Fibroblast of skin of scalp (primary cell): ENCODE data around the gene NCMAP. TPM values are rescaled to one million over a fixed set of nuclear protein-coding genes. Genes with fewer than 3 reads are reported as not detected.
"Not testable (repeated sequence)": the region's sequence is repeated elsewhere in the genome, so short reads cannot be mapped to it uniquely, and the experiment has no call there.

Experiments used
- DNase-seq: peaks from one replicate; pipeline ENCODE4 v3.0.0-alpha.2; 2013
- polyA plus RNA-seq, 2 experiments: library from polyadenylated mRNA; unstranded; fragments of 120-200 nt; gene quantifications; one replicate each; pipeline ENCODE4 v1.2.1, GENCODE V29; 2013; ENCODE audit not compliant: insufficient read length in 2 of 2

NCMAP gene, protein sequence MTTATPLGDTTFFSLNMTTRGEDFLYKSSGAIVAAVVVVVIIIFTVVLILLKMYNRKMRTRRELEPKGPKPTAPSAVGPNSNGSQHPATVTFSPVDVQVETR
- polyA plus RNA-seq (2013, experiment 1 of 2; ENCODE audit: insufficient read length), result not detected
- polyA plus RNA-seq (2013, experiment 2 of 2; ENCODE audit: insufficient read length), result not detected

DNA sequence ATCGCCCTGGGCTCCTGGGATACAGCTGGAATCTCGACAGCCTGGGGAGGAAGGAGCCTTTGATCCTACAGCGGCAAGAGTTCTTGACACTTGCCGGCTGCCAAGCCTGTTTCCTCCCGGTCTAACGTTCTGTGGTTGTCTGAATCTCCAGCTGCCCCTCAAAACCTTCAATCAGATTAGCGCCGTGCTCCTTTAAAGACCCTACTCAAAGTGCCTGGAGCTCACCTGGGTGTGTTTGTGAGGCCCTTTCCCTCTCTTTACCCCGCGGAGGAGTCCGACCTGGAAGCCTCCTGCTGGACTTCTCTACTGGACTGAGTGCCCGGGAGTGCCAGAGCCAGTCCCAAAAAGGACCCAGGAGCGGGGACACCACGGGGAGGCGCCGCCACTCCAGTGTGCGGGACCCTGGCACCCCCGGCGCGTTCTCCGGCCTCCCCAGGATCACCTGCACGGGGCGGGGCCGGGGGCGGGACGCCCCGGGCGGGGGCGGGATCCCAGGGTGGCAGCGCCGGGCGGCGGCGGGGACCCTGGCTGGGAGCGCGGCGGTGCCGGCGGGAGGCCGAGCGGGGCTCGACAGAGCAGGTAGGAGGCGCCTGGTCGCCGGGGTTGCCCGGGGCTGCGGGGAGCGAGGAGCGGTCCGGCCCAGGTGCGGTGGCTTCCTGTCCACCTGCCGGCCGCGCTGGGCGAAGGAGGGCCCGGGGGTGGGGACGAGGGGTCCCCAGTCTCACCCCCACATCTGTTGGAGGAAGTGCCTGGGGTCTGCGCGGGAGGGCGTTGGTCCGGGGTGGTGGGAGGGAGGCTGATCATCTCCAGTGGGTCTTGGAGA lies at the start of gene NCMAP:
TSS of gene NCMAP (plus strand) at position 497 of the 823 bp plus-strand sequence. CDS start 39,344 bp downstream, outside the sequence.
- no peak for DNase-seq

DNA sequence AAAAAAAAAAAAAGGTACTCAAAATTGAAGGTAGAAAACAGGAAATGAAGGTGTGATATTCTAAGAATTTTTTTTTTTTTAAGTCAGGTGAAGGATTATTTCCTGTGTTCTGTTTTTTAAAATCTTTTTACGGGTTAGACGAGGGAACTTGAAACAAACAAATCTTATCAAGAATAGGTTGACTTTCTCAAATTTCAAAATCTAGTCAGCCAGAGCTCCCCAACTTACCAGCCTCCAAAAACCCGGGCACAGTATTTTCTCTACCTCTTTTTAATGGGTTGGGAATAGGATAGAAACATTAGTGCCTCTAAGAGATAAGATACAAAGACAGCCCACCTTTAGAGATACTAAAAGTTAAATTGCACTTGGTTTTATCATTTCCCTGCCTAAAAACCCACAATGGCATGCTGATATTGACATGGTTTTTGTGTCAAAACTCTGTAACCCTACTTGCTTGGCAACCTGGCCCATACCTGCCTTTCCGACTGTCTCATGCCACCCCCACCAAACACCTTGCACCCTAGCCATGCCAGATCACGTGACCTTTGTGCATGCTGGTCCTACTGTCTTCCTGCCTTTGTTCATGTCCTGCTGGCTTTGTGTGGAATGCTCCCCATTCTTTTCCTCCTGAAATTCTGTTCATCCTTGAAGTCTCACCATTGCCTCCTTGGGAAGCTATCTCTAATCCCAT lies 49.1 kb upstream of the NCMAP start:
- no peak for DNase-seq

DNA sequence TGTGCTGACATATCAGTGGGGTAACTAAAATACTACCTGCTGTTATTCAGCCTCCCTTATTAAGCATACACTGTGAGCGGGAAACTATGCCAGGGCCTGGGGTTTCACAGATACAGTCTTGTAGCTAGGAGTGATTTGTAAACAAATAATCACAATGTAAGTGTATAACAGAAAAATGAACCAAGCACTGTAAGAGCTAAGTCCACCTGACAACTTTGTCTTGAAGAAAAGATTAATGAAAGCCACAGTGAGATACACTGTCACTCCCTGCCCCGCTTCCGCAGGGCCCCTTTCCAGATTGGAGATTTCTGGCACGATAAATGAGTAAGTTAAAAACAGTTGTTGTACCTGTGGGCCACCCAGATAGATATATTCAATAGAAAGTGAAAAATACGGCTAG lies 48.5 kb upstream of the NCMAP start:
- no peak for DNase-seq

DNA sequence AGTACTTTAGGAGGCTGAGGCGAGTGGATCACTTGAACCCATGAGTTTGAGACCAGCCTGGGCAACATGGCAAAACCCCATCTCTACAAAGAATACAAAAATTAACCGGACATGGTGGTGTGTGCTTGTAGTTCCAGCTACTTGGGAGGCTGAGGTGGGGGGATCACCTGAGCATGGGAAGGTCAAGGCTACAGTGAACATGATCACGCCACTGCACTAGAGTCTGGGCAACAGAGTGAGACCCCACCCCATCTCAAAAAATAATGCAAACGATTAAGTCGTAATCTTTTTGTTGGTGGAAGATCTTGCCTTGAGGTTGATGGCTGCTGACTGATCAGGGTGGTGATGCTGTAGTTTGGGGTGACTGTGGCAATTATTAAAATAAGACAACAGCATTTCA lies 47.0 kb upstream of the NCMAP start:
- DNase-seq, result no peak

DNA sequence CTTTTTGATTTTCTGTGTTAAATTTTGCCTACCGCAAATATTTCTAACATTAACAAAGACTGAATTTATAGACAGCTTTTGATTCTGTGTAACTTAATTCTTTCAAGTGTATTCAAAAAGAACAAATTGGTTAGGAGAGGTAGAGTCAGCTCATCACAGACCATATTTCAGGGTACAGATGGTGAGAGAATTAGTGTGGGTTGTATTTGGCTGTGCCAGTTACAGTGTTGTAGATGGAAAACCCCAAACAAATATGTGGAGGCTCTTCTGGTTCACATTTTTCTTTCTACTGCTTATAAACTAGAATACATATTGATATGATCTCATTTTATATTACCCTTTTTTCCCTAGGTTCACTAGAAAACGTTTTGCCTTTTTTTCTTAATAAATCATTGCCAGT lies 42.2 kb upstream of the NCMAP start:
- DNase-seq, result no peak

DNA sequence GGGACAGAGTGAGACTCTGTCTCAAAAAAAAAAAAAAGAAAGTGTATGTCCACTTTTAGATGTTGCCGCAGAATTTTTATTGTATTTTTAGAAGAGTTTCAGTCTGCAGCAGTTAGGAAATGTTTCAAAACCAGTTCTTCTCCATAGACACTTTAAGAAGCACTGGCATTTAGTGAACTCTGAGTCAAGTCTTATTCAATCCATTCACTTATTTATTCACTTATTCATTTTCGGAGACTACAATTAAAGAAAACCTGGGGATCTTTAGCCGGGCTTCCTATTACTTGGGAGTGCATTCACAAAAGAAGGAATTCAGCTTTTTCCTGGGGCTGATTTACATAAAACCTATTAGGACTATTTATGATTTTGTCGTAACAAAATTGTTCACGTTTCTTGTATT lies 40.9 kb upstream of the NCMAP start:
- DNase-seq, result no peak

DNA sequence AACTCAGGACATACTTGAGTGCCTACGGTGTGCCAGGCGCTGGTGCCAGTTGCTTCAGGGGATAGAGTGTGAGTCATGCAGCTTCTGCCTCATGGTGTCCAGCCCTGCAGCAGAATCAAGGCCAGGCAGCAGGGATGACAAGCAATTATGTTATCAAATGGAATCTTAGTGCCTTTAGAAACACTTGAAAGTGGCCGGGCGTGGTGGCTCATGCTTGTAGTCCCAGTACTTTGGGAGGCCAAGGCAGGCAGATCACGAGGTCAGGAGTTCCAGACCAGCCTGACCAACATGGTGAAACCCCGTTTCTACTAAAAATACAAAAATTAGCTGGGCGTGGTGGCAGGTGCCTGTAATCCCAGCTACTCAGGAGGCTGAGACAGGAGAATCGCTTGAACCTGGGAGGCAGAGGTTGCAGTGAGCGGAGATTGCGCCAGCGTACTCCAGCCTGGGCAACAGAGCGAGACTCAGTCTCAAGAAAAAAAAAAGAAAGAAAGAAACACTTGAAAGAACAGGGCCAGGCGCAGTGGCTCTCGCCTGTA lies 40.1 kb upstream of the NCMAP start:
- peak; percentile 21 for DNase-seq

DNA sequence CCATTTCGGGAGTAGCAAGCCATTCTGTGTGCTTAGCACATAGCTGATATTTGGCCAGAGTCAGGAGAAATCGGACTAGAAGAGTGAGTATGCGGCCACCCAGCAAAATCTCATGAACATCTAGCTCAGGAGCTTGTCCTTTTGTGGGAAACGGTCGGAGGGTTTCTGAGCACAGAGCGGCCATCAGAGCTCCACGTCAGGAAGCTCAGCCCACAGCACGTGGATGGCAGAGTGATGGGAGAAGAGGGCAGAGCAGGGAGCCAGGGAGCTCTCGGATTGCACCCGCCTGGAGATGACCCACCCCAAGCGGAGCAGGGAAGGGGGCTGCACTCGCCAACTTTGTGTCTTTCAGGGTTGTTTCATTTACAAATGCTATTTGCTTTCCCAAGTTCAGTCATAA lies 39.4 kb upstream of the NCMAP start:
- no peak for DNase-seq

DNA sequence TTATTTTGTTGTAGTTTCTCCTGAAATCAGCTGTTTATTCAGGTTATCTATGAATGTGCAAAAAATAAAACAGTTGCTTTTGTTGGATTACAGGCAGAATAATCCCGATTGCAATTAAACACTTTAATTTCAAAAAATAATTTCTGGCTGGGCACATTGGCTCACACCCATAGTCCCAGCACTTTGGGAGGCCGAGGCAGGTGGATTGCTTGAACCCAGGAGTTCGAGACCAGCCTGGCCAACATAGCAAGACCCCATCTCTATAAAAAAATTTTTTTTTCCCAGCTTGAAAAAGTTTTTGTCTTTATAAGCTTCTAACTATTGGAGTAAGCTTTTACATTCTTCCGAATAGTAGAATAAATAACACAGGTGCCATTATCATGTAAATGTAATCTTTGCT lies 38.0 kb upstream of the NCMAP start:
- DNase-seq, result no peak

DNA sequence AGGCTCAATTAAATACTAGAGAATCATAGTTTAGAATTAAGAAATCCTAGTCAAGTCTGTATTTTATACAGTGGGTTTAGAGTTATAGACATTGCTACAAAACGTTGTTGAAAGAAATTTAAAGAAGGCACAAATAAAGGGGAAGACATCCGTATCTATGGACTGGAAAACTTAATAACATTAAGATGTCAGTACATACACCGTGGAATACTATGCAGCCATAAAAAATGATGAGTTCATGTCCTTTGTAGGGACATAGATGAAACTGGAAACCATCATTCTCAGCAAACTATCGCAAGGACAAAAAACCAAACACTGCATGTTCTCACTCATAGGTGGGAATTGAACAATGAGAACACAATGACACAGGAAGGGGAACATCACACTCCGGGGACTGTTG lies 35.6 kb upstream of the NCMAP start:
- not testable (repeated sequence) for DNase-seq

DNA sequence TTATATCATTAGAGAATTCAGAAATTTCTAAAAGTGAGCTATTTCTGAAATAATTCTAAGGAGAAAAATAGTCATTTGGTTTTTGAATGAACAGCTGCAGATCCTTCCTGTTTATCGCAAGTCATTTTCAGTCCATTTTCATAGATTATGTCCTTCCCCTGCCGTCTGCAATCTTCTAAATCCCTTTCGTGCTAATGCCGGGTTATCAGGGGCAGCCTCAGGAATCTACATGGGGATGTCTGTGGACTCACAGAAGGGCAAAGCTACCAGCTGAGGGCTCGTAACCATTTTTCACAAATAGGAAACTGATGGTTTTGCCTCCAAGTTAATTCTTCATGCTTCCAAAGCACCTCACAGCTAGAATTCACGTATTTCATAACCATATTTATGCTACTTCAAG lies 30.3 kb upstream of the NCMAP start:
- no peak for DNase-seq

DNA sequence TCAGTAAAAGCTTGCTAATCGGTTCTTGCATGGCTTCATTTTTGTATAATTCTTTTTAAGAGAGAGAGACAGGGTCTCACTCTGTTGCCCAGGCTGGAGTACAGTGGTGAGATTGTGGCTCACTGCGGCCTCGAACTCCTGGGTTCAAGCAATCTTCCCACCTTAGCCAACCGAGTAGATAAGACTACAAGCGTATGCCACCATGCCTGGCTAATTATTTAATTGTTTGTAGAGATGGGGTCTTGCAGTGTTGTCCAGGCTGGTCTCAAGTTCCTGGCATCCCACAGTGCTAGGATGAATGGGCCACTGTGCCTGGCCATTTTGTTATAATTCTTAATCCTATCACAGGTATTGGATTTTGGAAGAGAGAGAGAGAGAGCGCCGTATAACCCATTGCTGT lies 29.8 kb upstream of the NCMAP start:
- DNase-seq, result no peak

DNA sequence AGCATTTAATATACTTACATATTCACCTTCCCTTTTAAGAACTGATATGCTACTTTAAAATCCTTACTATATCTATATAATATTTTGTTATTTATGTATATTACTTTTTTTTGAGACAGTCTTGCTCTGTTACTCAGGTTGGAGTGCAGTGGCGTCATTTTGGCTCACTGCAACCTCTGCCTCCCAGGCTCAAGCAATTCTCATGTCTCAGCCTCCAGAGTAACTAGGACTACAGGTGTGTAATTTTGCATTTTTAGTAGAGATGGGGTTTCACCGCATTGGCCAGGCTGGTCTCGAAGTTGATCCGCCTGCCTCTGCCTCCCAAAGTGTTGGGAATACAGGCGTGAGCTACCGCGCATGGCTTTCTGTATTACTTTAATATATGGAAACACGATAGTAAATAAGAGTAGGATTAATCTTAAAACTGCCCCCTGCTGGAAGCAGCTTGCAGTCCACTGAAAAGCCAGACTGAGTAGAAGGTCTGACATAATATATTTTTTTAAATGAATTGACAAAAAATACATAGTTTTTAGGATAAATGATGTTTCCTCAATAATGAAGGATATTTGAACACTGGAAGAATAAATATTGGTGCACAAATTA lies 28.8 kb upstream of the NCMAP start:
- DNase-seq, result peak; percentile 19

DNA sequence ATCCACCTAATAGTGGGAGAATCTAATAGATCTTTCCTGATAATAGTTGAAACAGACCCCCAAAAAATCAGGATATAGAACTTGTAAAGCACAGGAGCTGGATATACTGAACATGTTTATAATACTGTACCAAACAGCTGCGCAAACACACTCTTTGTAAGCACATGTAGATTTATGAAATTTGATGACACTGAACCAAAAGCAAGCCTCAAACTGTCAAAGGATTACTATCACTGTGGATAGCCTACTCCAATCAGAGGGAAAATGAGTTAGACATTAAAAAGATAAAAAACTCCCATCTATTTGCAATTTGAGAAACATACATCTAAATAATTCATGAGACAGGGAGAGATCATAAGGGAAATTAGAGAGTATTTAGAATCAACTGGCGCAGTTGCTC lies 27.1 kb upstream of the NCMAP start:
- no peak for DNase-seq

DNA sequence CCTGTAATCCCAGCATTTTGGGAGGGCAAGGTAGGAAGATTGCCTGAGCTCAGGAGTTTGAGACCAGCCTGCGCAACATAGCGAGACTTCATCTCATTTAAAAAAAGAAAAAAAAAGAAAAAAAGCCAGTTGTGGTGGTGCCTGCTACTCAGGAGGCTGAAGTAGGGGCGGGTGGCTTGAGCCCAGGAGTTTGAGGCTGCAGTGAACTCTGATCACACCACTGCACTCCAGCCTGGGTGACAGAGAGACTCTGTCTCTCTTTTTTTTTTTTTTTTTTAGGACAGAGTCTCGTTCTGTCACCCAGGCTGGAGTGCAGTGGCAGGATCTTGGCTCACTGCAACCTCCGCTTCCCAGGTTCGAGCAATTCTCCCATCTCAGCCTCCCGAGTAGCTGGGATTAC lies 26.6 kb upstream of the NCMAP start:
- not testable (repeated sequence) for DNase-seq

DNA sequence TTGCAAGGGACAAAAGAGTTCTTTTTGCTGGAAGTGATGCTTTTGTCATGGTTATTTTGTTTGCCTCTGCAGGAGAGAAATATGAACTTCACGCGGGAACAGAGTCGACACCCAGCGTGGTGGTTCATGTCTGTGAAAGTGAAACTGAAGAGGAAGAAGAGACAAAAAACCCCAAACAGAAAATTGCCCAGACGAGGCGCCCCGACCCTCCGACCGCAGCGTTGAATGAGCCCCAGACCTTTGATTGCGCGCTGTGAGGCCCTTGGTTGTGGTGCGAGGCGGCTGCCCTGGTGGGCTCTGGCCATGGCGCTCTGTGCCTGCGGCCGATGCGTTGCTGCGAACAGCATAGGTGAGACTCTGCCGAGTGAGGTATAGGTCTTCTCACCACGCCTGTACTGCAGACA lies 20.9 kb upstream of the NCMAP start:
- no peak for DNase-seq

DNA sequence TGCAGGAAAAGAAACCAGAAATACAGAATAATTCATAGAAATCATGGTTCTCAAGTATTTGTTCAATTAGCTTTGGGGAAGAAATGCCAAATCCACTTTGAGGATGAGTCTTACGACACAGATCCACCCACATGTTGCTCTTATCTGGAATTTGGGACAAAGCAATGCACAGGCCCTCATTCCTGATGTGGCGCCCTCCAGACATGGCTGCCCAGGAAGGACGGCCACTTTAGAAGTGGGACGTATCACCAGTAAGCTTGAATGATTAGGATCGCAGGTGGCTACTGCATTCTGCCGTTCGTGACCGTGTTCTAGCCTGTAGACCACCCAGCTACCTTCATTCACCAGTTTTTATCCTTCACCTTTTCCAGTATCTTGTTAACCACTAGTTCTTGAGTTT lies 20.1 kb upstream of the NCMAP start:
- DNase-seq, result no peak

DNA sequence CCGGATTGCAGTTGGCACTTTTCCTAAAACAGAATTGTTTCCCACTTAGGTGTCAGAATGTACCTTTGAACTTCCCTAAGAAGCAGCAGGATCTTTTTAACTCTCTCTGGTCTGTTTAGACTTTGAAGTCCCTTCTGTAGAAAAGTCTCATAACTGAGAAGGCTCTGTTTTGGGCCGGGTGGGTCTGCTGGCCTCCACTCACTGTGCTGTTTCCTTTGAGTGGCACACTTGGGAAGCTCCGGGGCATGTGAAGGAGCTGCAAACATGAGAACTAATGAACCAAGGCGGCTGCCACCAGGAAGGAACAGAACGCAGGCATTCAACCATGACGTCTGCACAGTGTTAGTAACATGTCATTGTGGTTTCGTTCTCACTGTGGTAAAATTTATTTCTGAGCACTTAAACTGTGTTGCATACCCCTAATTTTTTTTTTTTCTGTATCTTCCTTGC lies 19.5 kb upstream of the NCMAP start:
- peak; percentile 18 for DNase-seq

DNA sequence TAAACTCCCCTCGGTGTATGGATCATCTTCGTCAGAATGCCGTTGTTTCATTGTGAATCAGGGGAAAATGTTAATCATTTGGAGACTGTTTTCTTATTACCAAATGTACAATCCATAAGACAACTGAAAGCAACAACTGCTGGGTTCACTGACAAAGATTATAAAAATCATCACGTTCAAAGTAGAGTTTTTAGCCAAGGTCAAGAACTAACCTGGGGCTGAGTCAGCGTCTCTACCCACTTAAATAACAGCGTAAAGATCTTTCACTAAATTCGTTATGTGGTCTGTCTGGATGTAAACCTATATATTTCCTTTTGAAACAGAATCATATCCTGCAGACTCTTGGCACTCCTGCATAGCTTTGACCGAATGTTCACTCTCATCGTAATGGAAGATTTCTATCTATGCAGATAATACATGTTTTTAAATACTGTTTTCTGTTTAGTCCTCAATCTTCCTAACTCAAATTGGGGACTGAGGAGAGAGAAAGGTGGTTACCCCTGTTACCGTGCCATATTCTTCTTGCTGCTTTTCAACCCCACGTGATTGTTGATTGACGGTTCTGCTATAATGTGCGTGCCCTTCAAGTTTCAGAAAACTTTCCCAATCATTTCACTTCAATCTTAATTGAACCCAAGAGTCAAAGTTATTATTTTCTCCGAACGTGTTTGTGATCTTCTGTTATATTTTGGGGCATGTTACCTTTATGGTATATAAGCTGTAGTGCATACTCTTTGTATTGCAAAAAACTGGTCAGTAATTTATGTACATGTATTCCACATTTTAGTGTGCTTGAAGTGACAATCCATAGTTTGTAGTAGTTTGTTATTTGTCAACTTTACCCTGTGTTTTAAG lies 15.6 kb upstream of the NCMAP start:
- DNase-seq, result no peak

DNA sequence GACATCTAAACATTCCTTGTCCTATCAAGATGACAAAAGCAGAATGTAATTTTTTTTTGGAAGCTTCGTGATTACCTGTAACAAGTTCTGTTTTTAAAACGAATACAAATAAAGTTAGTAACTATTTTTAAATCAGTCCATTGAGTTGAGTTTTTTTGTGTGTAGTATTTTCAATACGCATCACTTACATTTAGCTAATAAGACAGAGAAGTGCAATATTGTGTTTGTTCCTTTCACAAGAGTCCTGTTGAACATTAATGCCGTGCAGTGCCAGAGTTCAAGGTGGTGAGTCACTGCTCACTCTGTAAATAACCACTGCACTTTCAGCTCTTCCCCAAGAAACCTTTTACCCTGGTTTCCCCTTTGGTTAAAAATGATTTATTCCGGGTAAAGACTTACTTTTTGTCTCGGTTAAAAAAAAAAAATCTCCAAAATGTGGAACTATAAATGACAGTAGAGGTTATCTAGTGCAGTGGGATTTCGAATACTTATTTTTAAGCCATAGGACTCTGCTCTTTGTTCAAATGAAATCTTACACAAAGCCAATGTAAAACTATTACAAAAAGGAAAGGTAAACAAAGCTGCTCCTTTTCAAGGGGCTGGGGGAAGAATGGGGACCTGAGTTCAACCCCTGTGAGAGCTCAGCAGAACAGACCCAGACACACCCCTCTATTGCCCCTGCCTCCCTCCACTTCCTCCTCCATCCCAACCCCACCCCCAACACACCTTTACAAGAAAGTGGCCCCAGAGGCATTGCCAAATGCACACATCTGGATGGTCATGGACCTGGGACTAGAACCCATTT lies 14.8 kb upstream of the NCMAP start:
- DNase-seq, result peak; percentile 40

DNA sequence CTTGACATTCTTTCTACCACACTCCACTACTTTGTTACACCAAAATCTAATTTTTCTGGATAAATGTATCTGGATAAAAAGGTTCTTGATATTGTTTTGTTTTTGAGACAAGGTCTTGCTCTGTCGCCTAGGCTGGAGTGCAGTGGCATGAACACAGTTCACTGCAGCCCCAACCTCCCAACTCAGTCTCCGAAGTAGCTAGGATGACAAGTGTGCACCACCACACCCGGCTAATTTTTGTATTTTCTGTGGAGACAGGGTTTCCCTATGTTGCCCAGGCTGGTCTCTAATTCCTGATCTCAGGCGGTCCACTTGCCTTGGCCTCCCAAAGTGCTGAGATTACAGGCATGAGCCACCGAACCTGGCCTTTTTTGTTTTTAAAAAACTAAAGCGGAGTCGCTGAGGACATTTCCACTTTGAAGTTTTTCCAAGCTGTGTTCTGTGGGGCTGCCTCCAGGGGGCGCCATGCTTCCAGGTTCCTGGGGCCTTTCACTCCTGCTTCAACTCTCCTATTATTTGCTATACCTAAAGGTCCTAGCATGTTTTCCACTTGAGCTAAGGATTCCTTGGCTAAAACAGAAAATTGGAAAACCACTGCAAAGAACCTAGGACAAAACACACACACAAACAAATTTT lies 14.1 kb upstream of the NCMAP start:
- DNase-seq, result no peak
